Naive B cell (primary cell): ENCODE data around the gene MRE11. TPM values are rescaled to one million over a fixed set of nuclear protein-coding genes. Genes with fewer than 3 reads are reported as not detected.
"Not testable (repeated sequence)": the region's sequence is repeated elsewhere in the genome, so short reads cannot be mapped to it uniquely, and the experiment has no call there.

ENCODE experiments used
- ATAC-seq, 2 donors: fragments of 150-1000 bp; cut with Tn5 transposase; 2 replicates each; pipeline ENCODE4 v1.10.0; 2021; ENCODE audit warnings: low read depth in 2 of 2, mild to moderate bottlenecking in 2 of 2, moderate library complexity in 2 of 2
- DNase-seq: peaks from one replicate; pipeline ENCODE4 v3.0.0; 2022
- H3K27ac Mint-ChIP-seq, 6 donors: one replicate each; pipeline ENCODE4 v1.8.0; 2020 to 2022; ENCODE audit warnings: mild to moderate bottlenecking in 6 of 6, mixed read lengths in 6 of 6, moderate library complexity in 5 of 6, inconsistent platforms in 2 of 6
- H3K27me3 Mint-ChIP-seq, 3 donors: one replicate each; pipeline ENCODE4 v1.8.0; 2021 to 2022; ENCODE audit warnings: mixed read lengths in 3 of 3, mild to moderate bottlenecking in 1 of 3
- H3K36me3 Mint-ChIP-seq, 2 donors: one replicate each; pipeline ENCODE4 v1.8.0; 2020 to 2022; ENCODE audit warnings: mixed read lengths in 2 of 2, inconsistent platforms in 1 of 2, mild to moderate bottlenecking in 1 of 2
- H3K4me1 Mint-ChIP-seq, 3 donors: one replicate each; pipeline ENCODE4 v1.8.0; 2020 to 2022; ENCODE audit warnings: mixed read lengths in 3 of 3, inconsistent platforms in 1 of 3, mild to moderate bottlenecking in 1 of 3, moderate library complexity in 1 of 3
- H3K4me3 Mint-ChIP-seq, 8 donors: one replicate each; pipeline ENCODE4 v1.8.0; 2020 to 2022; ENCODE audit warnings: mild to moderate bottlenecking in 8 of 8, mixed read lengths in 8 of 8, moderate library complexity in 8 of 8, inconsistent platforms in 2 of 8
- H3K9me3 Mint-ChIP-seq, 7 donors: one replicate each; pipeline ENCODE4 v1.8.0; 2020 to 2022; ENCODE audit warnings: mixed read lengths in 7 of 7, mild to moderate bottlenecking in 5 of 7, inconsistent platforms in 2 of 7, moderate library complexity in 1 of 7
- polyA plus RNA-seq, 6 donors: library from polyadenylated mRNA; unstranded; fragments of 300-500 nt; fragmentation: Illumina TruSeq; gene quantifications; one replicate each; pipeline ENCODE4 v1.2.3, GENCODE V29; 2021; ENCODE audit warnings: low read depth in 6 of 6

The MRE11 gene
- polyA plus RNA-seq, 6 donors from 2014 or later, result 9.7 to 19.5 (median 14.9) TPM

DNA sequence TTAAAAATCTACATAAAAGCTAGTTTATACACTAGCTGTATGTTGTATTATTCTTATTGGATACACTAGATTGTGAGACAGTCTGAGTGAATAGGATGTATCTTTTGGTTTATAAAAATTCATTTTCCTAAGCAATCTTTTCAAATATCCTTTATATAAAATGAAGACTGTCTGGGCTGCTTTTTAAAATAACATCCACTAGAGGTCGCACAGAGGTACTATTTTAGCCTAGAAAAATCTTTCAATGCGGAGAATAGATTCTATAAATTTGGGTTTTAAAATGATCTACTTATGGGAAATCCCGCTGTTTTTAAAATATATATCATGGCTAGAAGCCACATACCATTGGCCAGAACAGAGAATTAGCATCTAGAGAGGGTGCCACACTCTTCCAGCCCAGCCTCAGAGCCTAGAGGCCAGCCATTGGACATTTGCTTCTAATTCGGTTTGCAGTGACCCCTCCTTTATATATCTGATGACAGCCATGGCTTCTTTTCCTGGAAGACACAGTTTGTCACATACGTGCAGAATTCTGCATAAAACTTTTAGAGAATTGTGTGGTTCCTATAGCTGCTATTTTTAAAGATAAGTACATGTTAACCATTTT, 25.9 kb upstream of the MRE11 start:
- Mint-ChIP-seq H3K27ac (no peak overlapping the region), H3K36me3 (no peaks in the 10 kb centered on the region), H3K4me3 (no peak overlapping the region), H3K4me1 (no peaks in the 10 kb centered on the region), H3K27me3 (peaks cover 17 to 19% (median 18%) of the 10 kb centered on the region in 3 donors), H3K9me3 (no peaks in the 10 kb centered on the region)
- peak in 1 of 2 donors; percentile 40 for ATAC-seq
- DNase-seq, result peak; percentile 15

GRCh38 chr11:94518300-94518699, 24.7 kb upstream of the MRE11 start:
- Mint-ChIP-seq H3K27ac (no peak overlapping the region), H3K27me3 (peaks cover 17 to 27% (median 19%) of the 10 kb centered on the region in 3 donors), H3K9me3 (no peaks in the 10 kb centered on the region), H3K36me3 (no peaks in the 10 kb centered on the region), H3K4me1 (no peaks in the 10 kb centered on the region), H3K4me3 (no peak overlapping the region)
- no peak for ATAC-seq
- no peak for DNase-seq

DNA sequence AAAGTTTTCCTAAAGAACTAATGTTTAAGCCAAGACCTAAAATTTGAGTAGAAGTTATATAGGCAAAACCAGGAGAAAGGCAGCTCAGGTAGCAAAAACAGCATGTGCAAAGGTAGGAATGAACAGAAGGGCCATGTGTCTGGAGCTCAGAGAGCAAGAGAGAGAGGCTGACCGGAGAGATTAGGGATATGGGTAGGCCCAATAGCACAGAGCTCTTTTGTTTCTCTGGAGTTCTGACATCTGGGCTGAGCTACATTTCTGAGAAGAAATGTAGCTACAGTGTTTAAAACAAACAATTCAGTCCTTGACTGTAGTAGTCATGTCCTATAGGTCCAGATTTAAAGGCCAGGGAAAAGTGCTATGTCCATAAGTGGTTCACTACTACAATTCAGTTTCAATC, 23.1 kb upstream of the MRE11 start:
- Mint-ChIP-seq H3K9me3 (no peaks in the 10 kb centered on the region), H3K27ac (peak overlapping the region in 1 of 6 donors; percentile 88), H3K36me3 (no peaks in the 10 kb centered on the region), H3K27me3 (peaks cover 29 to 36% (median 30%) of the 10 kb centered on the region in 3 donors), H3K4me3 (no peak overlapping the region), H3K4me1 (peaks cover 10 to 12% (median 11%) of the 10 kb centered on the region in 3 donors)
- ATAC-seq (no peak), DNase-seq (no peak)

- DNase-seq, result no peak
- ATAC-seq, result no peak
- H3K4me3 Mint-ChIP-seq, result no peak overlapping the region
- no peaks in the 10 kb centered on the region for H3K9me3 Mint-ChIP-seq
- H3K27me3 Mint-ChIP-seq, result peaks cover 42 to 48% (median 43%) of the 10 kb centered on the region in 3 donors
- H3K36me3 Mint-ChIP-seq, result no peaks in the 10 kb centered on the region
- no peak overlapping the region for H3K27ac Mint-ChIP-seq
- peaks cover 10 to 12% (median 11%) of the 10 kb centered on the region in 3 donors for H3K4me1 Mint-ChIP-seq
Observed at GRCh38 chr11:94515398-94515797, 21.8 kb upstream of the MRE11 start.

DNA sequence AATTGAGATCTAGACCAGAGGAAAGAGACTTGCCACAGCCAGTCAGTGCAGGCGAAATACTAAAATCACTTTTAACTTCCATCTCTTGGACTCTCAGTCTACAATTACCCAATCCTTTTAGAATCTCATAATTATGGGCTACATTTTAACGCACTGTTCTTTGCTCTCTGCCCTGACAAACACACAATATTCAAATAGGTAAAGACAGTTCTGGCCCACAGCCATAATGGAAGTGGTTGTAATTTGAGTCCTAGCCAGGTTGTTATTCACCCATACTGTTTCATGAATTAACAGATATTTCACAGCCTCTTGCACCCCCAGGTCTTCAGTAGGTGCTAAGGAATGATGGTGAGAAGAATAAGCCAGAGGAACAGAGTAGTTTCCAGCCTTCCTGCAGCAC, 19.4 kb upstream of the MRE11 start:
- Mint-ChIP-seq H3K36me3 (no peaks in the 10 kb centered on the region), H3K4me1 (peaks cover 10 to 12% (median 11%) of the 10 kb centered on the region in 3 donors), H3K27me3 (peaks cover 42 to 48% (median 44%) of the 10 kb centered on the region in 3 donors), H3K9me3 (no peaks in the 10 kb centered on the region), H3K27ac (no peak overlapping the region), H3K4me3 (peak overlapping the region in 5 of 8 donors; percentile 31 to 86 (median 73))
- no peak for ATAC-seq
- no peak for DNase-seq

- DNase-seq (peak; percentile 28), ATAC-seq (peak; percentile 77 to 80)
- H3K27me3 Mint-ChIP-seq, result peaks cover 42 to 48% (median 44%) of the 10 kb centered on the region in 3 donors
- no peaks in the 10 kb centered on the region for H3K9me3 Mint-ChIP-seq
- peak within 1 kb of the TSS; percentile 35 to 90 (median 80) for H3K4me3 Mint-ChIP-seq
- peak within 1 kb of the TSS in 2 of 6 donors; percentile 67 to 90 for H3K27ac Mint-ChIP-seq
- peaks cover 10 to 12% (median 11%) of the 10 kb centered on the region in 3 donors for H3K4me1 Mint-ChIP-seq
- H3K36me3 Mint-ChIP-seq, result no peaks in the 10 kb centered on the region
Observed at GRCh38 chr11:94511932-94512781, 18.5 kb upstream of the MRE11 start, which contains the start of gene C11orf97. TSS of gene C11orf97 (plus strand) at chr11:94512461. CDS start at chr11:94512529, 68 bp downstream.

- H3K27ac Mint-ChIP-seq, result no peak overlapping the region
- peaks cover 4 to 7% (median 6%) of the 10 kb centered on the region in 3 donors for H3K4me1 Mint-ChIP-seq
- peaks cover 0 to 4% of the 10 kb centered on the region in 2 donors for H3K36me3 Mint-ChIP-seq
- no peaks in the 10 kb centered on the region for H3K9me3 Mint-ChIP-seq
- H3K27me3 Mint-ChIP-seq, result peaks cover 16 to 22% (median 21%) of the 10 kb centered on the region in 3 donors
- DNase-seq (no peak), ATAC-seq (no peak)
- H3K4me3 Mint-ChIP-seq, result no peak overlapping the region
Observed at GRCh38 chr11:94507485-94507884, 13.8 kb upstream of the MRE11 start.

GRCh38 chr11:94506513-94506912, 12.9 kb upstream of the MRE11 start:
- not testable (repeated sequence) for H3K9me3 Mint-ChIP-seq, DNase-seq, H3K4me1 Mint-ChIP-seq, H3K36me3 Mint-ChIP-seq, H3K27ac Mint-ChIP-seq, ATAC-seq, H3K4me3 Mint-ChIP-seq
- peaks cover 9 to 12% (median 12%) of the 10 kb centered on the region in 3 donors for H3K27me3 Mint-ChIP-seq

GRCh38 chr11:94504689-94505293, 11.1 kb upstream of the MRE11 start:
- Mint-ChIP-seq H3K27me3 (no peaks in the 10 kb centered on the region), H3K36me3 (peaks cover 0 to 4% of the 10 kb centered on the region in 2 donors), H3K4me3 (no peak overlapping the region), H3K4me1 (no peaks in the 10 kb centered on the region), H3K9me3 (no peaks in the 10 kb centered on the region), H3K27ac (no peak overlapping the region)
- DNase-seq (peak; percentile 32), ATAC-seq (peak in 1 of 2 donors; percentile 54)

GRCh38 chr11:94501522-94501921, 7.9 kb upstream of the MRE11 start:
- Mint-ChIP-seq H3K27ac (peak overlapping the region in 1 of 6 donors; percentile 14), H3K4me3 (no peak overlapping the region), H3K9me3 (no peaks in the 10 kb centered on the region)

DNA sequence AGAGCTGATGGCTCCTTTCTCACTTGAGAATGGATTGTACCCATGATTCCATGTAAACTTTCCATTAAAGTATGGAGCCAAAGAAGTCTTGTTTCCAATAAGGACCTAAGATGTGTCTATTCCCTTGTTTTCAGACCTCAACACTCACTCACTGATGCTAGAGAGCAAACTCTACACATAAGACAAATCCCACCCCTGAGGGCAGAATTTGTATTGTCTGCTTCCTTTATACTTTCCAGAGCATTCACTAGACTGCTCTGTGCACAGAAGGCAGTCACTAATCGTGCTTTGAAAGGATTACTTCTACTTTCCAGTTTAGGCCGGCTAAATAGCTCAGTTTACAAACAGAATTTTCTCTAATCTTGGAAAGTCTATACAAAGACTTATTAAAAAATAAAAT, 6.5 kb upstream of the MRE11 start:
- Mint-ChIP-seq H3K9me3 (no peaks in the 10 kb centered on the region), H3K36me3 (peaks cover 8 to 13% of the 10 kb centered on the region in 2 donors), H3K27me3 (no peaks in the 10 kb centered on the region), H3K4me1 (peaks cover 3 to 4% (median 3%) of the 10 kb centered on the region in 3 donors), H3K27ac (no peak overlapping the region), H3K4me3 (no peak overlapping the region)
- ATAC-seq (no peak), DNase-seq (no peak)

More at GRCh38 chr11:94501522-94501921, 7.9 kb upstream of the MRE11 start:
- ATAC-seq (no peak), DNase-seq (no peak)
- H3K27me3 Mint-ChIP-seq, result no peaks in the 10 kb centered on the region
- no peaks in the 10 kb centered on the region for H3K4me1 Mint-ChIP-seq
- peaks cover 8 to 12% of the 10 kb centered on the region in 2 donors for H3K36me3 Mint-ChIP-seq

GRCh38 chr11:94494126-94494680, 559 bp upstream of the MRE11 start:
- H3K36me3 Mint-ChIP-seq, result peaks cover 18 to 20% of the 10 kb centered on the region in 2 donors
- ATAC-seq, result peak; percentile 55 to 59
- H3K9me3 Mint-ChIP-seq, result no peaks in the 10 kb centered on the region
- peaks cover 21 to 33% (median 25%) of the 10 kb centered on the region in 3 donors for H3K4me1 Mint-ChIP-seq
- H3K4me3 Mint-ChIP-seq, result peak overlapping the region; percentile 94 to 99 (median 98)
- peak overlapping the region; percentile 96 to 98 (median 98) for H3K27ac Mint-ChIP-seq
- DNase-seq, result no peak
- H3K27me3 Mint-ChIP-seq, result no peaks in the 10 kb centered on the region

- Mint-ChIP-seq H3K9me3 (no peaks in the 10 kb centered on the region), H3K36me3 (peaks cover 54 to 60% of the 10 kb centered on the region in 2 donors), H3K27me3 (no peaks in the 10 kb centered on the region), H3K27ac (no peak overlapping the region), H3K4me1 (peaks cover 0 to 9% (median 7%) of the 10 kb centered on the region in 3 donors), H3K4me3 (no peak overlapping the region)
- ATAC-seq (no peak), DNase-seq (no peak)
Observed at GRCh38 chr11:94486068-94486467, 7.6 kb downstream of the MRE11 start.
